T-helper 2 cell (primary cell): Measurements from ENCODE around the gene AP3B1.
"Not testable (repeated sequence)": the region's sequence is repeated elsewhere in the genome, so short reads cannot be mapped to it uniquely, and the experiment has no call there.

Experiments used
- DNase-seq, 5 experiments: peaks; one replicate each; pipeline versions ENCODE4 v3.0.0 to v3.0.0-alpha.2; 2012 to 2022

The AP3B1 gene

DNA sequence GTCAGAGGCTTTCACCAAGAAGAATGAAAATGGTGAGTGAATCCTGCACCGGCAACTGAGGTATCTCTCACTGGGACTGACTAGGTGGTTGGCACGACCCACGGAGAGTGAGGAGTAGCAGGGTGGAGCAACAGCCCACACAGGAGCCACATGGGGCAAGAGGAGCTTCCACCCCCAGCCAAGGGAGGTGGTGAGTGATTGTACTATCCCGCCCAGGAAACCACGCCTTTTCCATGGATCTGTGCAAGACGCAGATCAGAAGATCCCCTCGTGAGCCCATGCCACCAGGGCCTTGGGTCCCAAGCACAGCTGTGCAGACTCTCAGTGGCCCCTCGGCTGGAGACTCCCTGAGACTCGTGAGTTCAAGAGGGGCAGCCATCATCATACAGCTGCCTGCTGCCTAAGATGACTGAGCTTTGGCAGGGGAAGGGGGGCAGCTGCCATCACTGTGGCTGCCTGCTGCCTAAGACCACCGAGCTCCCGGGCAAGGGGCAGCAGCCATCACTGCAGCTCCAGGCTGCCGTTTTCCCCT lies 229.5 kb downstream of the AP3B1 start:
- DNase-seq: no peak

DNA sequence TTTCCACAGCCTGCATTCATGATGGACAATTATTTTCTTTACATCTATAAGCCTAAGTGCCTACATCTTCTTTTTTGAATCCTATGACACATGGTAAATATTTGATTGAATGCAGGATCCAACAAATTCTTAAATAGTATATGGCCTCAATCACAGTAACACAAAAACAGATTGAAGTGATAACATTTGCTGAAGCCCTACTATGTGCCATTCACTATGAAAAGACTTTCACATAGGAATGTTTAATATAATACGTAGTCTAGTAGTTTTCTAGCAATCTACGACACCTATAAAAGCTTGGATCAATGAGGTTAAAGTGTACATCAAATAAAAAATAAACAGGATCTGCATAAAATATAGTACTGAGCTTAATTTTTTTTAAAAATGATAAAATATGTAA lies 231.0 kb downstream of the AP3B1 start:
- DNase-seq: no peak

DNA sequence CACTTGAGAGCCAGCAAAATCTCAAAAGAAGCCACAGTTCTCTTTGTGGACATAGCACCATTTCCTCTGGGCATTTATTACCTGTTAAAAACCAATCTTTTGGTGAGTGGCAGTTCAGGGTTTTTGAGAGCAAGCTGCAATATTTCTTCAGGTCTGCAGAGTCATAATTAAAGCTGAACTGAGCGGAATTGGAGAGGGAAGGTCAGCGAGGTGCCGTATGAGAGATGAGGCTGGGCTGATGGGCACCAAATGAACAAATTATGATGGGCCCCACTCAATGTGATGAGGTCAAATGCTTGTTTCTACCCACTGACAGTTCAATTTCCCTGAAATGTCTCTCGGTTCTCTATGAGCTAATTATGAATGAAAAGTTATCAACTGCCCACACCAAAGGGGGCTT lies 231.9 kb downstream of the AP3B1 start:
- DNase-seq: no peak

DNA sequence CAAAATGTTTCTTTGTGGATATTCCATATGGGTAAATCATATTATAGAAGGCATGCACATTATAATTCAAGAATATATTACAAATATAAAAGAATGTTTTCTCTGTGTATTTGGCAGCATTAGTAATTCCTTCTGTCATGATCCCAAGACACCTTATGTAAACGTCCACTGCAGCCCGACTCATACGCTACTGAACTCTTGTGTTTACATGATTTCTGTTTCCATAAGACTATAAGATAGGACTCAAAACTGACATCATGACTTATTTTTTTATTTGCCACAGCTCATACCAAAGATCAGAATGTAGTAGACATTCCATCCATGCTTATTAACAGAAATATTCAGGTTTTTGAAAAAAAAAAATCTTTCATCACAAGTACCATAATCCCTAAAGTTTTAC lies 234.1 kb downstream of the AP3B1 start:
- no peak for DNase-seq

DNA sequence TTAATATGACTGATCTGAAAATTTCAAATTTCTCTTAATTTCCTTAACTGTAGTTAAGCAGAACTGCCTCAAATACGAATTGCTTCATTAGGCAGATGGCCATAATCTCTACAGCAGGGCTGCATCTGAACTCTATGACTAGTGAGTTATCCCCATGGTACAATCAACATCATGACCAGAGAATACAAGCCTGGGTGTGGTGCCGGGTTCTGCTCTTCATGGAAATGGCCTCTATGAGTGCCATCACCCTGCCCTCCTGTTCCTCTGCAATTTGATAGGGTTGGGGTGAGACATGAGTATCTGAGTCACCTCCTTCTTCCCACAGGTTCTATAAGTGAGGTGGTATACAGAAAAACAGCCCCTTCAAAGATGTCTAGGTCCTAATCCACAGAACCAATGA lies 235.9 kb downstream of the AP3B1 start:
- no peak for DNase-seq

DNA sequence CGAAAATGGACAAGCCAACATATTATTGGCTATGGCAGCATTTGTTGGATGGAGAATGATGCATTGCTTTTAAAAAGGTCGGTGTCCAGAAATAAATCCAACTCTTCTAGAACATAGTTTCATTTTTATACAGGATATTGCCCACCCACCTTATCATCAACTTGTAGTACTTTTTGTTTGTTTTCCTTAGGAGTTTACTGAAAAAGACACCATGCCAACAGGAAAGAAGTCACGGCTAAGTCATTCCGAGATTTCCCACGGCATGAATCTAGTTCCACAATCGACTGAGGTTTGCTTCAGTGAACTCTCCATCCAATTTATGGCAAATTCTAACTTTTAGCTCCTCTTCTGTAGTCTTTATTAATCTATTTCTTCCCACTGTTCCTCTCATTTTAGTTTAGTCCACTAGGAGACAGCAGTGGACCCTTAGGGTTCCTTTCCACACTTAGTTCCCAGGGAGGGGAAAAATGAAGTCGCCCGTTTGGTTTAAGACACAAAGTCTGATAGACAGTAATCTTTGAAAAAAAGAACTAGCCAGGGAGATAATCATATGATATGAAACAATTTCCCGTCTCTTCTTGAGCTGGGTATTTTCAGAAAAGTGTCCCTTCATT lies 237.5 kb downstream of the AP3B1 start:
- DNase-seq: no peak

DNA sequence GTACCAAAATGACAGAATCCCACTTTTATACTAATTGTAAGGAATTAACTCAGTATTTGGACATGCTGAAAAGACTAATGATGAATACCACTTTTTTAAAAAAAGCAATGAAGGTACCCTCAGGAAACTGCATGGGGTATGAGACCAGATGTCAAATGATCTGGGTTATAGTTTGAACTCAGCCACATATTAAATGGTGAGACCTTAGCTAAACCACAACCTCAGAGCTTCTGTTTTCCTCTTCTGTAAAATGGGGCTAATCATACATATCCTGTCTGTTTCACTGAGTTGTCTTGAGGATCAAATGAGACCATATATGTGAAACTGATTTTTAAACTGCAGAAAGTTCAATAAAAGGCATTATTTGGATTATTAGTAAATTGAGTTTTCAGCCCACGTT lies 238.4 kb downstream of the AP3B1 start:
- no peak for DNase-seq

DNA sequence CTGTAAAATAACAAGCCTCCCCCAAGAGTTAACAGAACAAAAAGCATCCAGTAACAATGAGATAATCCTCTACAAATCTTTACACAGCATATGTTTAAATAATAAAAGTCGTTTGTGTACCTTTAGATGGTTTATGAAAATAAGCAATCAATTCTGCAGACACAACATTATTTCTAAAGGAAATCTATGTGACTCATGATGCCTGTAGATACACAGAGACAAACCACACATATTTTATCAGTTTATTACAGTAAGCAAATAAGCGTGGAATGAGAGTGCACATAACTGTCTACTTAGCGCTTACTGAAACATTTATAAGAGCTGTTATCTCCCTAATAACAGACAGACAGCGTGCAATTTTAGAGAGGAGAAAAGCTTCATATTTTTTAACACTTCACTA lies 243.6 kb downstream of the AP3B1 start:
- DNase-seq: no peak

DNA sequence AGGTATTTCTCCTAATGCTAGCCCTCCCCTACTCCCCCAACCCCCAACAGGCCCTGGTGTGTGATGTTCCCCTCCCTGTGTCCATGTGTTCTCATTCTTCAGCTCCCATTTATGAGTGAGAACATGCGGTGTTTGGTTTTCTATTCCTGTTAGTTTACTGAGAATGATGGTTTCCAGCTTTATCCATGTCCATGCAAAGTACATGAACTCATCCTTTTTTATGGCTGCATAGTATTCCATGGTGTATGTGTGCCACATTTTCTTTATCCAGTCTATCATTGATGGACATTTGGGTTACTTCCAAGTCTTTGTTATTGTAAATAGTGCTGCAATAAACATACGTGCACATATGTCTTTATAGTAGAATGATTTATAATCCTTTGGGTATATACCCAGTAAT lies 247.7 kb downstream of the AP3B1 start:
- not testable (repeated sequence) for DNase-seq

DNA sequence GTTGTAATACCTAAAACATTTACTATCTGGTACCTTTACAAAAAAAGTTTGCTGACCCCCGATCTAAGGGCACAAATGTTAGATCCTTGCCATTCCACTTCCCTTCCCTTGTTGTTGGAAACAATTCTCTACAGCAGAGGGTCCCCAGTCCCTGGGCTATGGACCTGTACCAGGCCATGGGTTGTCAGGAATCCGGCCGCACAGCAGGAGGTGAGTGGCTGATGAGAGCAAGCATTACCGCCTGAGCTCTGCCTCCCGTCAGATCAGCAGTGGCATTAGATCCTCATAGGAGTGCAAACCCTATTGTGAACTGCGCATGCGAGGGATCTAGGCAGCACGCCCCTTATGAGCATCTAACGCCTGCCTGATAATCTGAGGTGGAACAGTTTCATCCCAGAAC lies 248.5 kb downstream of the AP3B1 start:
- DNase-seq: no peak

DNA sequence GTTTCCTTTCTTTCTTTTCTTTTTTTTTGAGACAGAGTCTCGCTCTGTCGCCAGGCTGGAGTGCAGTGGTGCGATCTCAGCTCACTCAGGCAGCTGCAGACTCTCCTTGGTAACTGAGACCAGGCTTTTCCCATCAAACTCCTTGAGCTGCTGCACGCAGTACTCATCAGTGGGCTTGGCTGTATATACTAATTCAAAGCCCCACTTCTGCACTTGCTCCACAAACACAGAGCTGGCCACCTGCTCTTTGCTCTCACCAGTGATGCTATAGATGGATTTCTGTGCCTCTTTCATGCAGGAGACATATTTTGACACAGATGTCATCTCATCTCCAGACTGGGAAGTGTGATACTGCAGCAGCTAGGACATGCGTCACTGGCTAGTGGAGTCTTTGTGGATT lies 252.7 kb downstream of the AP3B1 start:
- DNase-seq: no peak

DNA sequence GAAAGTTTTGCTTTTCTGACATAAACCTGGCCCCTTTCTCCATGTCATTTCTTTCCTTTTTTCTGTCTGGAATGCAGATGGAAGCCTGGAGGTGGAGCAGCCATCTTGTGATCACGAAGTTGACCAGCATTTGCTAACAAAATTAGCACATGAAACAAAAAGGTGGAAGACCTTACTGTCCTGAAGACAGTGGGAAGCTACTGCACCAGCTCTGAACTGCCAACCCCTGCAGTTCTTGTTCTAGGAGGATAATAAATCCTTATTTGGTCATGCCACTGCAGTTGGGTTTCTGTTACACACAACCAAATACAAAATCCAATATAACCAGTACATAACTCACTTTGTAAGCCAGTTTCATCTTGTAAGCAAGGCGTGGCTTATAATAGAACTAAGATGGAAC lies 269.0 kb downstream of the AP3B1 start:
- DNase-seq: no peak

DNA sequence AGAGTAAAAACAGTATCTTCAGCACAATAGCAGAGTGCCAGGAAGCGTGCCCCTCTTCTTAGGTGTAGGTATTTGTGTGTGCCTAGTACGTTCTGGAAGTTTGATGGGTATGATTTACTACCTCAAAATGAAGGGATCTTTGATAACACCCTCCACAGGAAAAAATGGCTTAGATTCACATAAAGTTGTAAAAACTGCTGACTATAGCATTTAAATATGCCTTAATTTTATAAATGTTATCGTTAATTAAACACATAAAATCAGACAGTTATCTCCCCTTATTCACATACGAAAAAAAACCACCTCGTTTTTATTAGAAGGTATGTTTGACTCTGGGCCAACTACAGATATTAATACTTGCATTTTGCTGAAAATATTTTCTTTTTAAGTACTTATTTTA lies 274.8 kb downstream of the AP3B1 start:
- DNase-seq: no peak

DNA sequence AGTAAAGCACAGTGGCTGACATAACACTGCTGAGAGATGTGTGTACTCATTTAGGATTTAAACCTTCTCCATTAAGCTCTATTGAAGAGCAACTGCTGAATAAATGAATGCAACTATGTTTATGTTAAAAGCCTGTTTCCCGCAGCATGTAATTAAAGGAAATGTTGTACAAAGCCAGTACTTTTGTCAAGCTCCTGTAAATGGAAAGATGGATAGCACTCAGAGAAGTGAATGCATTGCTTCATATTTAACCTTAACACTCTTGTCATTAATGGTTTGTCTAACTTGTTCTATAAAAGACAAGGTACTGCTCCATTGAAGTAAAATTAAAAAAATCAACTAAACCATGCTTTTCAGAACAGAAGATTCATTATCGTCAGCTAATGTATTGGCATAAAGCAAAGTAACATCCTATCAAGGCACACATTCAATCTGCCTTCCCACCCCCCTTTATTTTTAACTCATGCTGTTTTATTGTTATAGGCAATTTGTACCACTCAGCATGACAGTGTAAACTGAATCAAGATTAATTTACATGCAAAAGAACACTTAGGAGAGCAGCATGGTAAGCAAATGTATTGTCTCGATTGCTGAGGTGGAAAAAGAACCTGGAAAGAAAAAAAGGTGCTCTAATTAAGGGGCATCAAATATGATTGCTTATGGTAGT lies 277.5 kb downstream of the AP3B1 start:
- no peak for DNase-seq

DNA sequence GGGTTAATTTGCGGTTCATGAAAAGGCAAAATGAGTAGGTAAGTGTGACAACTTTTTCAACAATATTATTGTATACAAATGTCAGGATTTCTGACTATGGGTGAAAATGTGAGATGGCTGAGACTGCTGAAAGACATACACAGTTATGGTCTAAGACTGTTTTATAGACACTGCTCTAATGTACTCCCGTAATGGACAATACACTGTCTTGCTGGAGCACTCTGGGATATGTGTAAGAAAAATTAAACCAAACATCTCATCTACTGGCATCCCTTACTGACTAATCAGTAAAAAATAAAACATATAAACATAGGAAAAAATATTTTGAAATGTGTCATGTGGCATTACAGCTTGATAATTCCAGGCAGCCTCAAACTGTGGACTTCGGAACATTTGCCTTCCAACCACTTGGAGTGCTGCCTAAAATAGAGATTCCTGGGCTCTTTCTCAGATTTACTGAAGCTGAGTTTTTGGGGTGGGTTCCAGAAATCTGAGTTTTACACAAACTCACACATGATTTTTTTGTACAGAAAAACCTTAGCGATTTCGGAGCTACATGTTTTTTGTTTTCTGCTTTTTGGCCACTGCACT lies 284.5 kb downstream of the AP3B1 start:
- DNase-seq: no peak

DNA sequence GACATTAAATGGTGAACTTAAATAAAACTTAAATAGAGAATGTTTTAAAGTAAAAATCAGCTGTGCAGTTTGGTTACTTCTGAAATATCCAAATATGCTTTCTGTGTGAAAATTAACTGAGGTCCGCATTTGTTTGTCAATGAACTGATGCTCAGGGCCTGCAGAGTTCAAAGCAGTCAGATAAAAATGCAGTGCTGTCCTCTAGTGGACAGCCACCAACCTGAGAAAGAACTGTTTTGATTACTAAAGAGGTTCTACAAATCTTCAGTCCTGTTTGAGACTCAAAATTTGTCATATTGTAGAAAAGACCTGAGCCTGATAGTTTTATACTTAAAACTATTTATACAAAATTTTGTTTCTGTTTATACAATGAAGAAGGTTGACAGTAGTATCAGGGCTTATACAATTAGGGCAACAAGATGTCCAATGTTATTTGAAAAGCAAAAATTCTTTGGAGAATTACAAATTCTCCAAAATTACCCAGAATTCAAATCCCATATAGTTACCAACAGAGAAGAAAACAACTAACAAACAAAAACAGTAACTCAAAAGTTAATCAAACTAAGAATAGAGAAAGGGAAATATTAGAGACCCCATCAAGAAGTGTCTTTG lies 286.0 kb downstream of the AP3B1 start:
- peak in 1 of 5 experiments; percentile 46 for DNase-seq

DNA sequence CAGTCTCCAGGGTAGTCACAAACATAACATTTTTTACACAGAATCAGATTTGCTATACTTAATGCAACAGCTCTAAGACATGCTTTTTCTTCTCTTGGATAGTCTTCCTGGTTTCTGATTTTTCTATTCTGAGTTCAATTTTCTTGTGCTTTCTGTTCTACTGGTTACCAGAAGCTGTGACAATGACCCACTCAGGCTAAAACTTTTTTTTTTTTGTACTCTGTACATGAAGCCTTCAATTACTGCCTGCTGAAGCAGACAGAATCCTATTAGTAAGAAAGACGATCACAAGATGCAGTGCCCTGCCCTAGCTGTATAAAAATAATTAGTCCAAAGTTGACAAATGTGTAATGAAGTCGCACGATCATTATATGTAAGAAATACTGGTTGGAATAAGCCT lies 287.3 kb downstream of the AP3B1 start:
- DNase-seq: no peak

DNA sequence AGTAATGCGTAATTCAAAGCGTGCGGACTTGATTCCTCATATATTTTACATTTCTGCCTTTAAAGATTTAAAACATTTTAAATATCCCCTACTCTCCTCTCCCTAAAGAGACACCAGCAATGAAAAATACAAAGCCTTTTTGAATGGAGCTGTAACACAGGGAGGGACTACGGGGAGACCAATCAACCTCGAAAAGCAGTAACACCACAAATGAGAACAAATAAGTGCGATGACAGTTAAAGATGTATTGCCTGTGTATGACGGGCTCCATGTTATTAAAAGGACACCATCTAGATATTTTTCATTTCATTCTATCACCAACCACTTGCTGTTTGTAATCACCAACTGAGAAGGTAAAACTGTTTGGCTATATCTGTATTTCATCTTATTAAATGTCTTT lies 288.0 kb downstream of the AP3B1 start:
- no peak for DNase-seq

DNA sequence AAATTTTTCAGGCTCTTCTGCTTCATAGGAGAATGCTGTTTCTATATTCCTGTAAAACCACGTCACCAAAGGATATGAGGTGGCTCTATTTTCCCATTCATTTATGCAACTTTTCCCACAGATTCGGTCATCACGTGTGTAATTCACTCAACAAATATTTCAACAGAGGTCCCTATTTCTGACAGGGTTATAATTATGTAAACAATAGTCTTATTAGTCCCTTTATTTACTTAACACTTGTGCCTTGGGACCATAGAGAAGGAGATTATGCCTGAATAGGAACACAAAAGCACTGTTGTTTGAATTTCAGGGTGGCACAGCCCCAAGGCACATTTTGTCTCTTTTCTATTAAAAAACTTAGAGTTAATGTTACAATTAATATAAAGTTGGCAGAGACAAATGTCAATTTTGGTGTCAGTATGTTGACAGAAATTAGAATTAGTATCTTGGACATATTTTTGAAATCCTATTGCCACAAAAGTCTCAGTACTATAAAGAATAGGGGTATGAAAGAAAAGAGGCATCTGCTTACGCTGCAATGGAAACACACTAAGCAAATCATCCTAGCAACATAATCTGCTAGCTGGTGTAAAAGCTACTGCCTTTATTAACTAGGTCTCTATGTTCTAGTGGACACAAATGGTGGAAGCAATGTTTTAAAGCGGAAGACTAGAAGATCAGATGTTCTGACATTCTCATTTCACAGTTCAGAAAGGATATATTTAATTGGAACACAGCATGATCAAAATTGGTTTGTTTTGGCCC lies 289.3 kb downstream of the AP3B1 start:
- no peak for DNase-seq

DNA sequence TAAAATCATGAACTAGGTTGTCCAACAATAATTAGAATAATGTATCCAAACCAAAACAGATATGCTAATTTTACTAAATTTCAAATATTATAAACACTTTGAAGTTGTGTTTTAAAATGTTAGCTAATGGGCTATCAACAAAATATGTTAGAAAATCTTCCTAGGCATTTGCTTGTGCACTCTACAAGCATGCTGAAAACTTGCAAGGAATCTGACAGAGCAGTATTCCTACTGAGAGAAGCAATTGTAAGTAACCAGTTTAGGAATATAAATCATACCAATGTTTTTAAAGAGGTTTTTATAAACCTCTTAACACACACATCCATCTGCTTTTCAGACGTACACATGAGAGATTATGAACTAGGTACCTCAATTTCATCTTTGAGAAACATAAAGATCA lies 289.9 kb downstream of the AP3B1 start:
- no peak for DNase-seq

DNA sequence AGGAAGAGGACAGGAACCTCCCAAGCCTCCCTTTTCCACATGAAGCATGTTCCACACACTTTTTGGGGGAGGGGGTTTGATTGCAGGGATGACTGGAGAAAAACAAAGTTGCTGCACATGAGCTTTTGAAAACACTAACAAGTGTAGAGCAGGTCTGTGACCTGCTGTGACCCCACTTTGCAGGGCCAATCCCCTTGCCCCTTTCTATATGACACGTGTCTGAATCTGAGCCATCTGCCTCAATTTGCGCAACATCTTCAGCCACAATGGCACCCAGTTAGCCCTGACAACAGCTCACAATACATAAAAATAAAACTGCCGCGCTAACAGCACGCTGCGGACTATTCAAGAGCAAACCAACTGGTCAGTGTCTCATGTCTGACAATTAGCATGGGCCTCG lies 290.6 kb downstream of the AP3B1 start:
- no peak for DNase-seq

DNA sequence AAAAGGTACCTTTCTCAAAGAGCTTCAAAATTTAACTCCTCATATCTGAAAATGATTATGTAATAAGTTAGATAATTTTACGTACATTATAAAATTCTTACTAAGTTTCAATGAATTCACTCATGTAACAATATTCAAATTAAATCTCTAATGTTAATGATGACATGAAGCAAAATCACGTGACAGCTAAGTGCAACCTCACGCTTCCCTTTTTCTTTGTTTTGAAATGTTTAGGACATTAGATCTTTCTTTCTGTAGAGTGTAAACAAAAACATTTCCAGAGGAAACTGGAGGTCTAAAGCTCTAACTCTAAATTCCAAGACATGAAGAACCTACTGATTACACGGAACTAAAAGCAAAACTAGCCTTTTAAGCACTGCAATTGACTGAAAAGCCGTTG lies 291.0 kb downstream of the AP3B1 start:
- DNase-seq: no peak

DNA sequence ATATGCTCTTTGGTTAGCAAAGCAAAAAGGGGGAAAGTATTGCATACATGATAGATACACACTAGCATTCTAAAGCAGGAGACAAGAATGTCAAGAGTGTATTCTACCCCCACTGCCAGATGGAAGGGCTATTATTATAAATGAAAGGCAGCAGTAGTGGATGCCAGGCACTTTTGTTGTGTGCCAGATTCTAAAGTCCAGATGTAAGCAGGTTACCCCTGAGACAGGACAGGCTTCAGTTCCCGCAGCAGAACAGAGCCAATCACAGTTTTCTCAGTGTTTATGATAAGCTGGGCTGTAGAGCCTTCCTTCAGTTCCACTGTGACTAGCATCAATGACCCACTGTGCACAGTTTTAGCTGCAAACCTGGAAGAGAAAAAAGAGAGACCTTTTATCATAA lies 291.8 kb downstream of the AP3B1 start:
- DNase-seq: no peak
